HEK293T (cell line): ENCODE results near the gene NBEA.

Experiments used
- ARNT ChIP-seq: fragments of 450-650 bp; IDR thresholded peaks from 2 replicates; pipeline ENCODE4 v1.6.1; 2017; ENCODE audit warnings: mild to moderate bottlenecking
- BHLHE40 ChIP-seq: fragments of 450-650 bp; IDR thresholded peaks from 2 replicates; pipeline ENCODE4 v1.6.1; 2016; ENCODE audit warnings: mild to moderate bottlenecking, moderate library complexity, borderline replicate concordance
- ELF4 ChIP-seq: fragments of 450-650 bp; IDR thresholded peaks from 2 replicates; pipeline ENCODE4 v1.6.1; 2017; ENCODE audit warnings: antibody characterized with exemption
- FOXA1 ChIP-seq: fragments of 450-650 bp; IDR thresholded peaks from 2 replicates; pipeline ENCODE4 v1.6.1; 2016; ENCODE audit warnings: mild to moderate bottlenecking
- FOXK2 ChIP-seq: fragments of 450-650 bp; IDR thresholded peaks from 2 replicates; pipeline ENCODE4 v1.6.1; 2016; ENCODE audit warnings: mild to moderate bottlenecking
- FOXM1 ChIP-seq: fragments of 450-650 bp; IDR thresholded peaks from 2 replicates; pipeline ENCODE4 v1.6.1; 2017; ENCODE audit warnings: mild to moderate bottlenecking, borderline replicate concordance
- HDGF ChIP-seq: fragments of 450-650 bp; IDR thresholded peaks from 2 replicates; pipeline ENCODE4 v1.6.1; 2017; ENCODE audit warnings: antibody characterized with exemption, borderline replicate concordance
- L3MBTL2 ChIP-seq: fragments of 450-650 bp; conservative IDR thresholded peaks from 2 replicates; pipeline ENCODE4 v1.6.1; 2016; ENCODE audit warnings: mild to moderate bottlenecking
- NFRKB ChIP-seq: fragments of 450-650 bp; IDR thresholded peaks from 2 replicates; pipeline ENCODE4 v1.6.1; 2016; ENCODE audit warnings: mild to moderate bottlenecking, moderate library complexity
- PKNOX1 ChIP-seq: fragments of 450-650 bp; IDR thresholded peaks from 2 replicates; pipeline ENCODE4 v1.6.1; 2016
- SP1 ChIP-seq: fragments of 450-650 bp; IDR thresholded peaks from 2 replicates; pipeline ENCODE4 v1.6.1; 2017
- SUZ12 ChIP-seq: fragments of 450-650 bp; IDR thresholded peaks from 2 replicates; pipeline ENCODE4 v1.6.1; 2016; ENCODE audit warnings: mild to moderate bottlenecking
- TARDBP ChIP-seq: fragments of 450-650 bp; IDR thresholded peaks from 2 replicates; pipeline ENCODE4 v1.6.1; 2016

DNA sequence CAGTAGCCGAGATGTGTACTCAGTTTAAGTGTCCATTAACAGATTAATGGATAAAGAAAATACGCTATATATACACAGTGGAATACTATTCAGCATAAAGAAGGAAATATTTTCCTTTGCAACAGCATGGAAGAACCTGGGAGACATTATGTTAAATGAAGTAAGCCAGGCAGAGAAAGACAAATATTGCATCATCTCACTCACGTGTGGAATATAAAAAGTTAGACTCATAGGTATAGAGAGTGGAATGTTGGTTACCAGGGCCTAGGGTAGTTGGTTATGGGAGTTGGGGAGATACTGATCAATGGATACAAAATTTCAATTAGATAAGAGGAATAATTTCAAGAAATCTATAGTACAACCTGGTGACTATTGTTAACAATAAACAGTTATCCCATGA is 324.3 kb downstream of the NBEA start:
- TF ChIP-seq SP1 (no peak), HDGF (no peak), TARDBP (no peak), FOXM1 (no peak), BHLHE40 (no peak), L3MBTL2 (no peak), ARNT (no peak), FOXA1 (no peak), PKNOX1 (no peak), ELF4 (no peak), FOXK2 (no peak), NFRKB (no peak), SUZ12 (no peak)
